Fibroblast of the aortic adventitia (primary cell): ENCODE data around the gene NATD1. TPM values are rescaled to one million over a fixed set of nuclear protein-coding genes. Genes with fewer than 3 reads are reported as not detected.

Experiments used
- DNase-seq: peaks from one replicate; pipeline ENCODE4 v3.0.0-alpha.2; 2010; ENCODE audit warnings: low read depth
- H3K4me3 ChIP-seq: 2 replicates; pipeline ENCODE4 v1.5.1; 2011; ENCODE audit warnings: low read depth, mild to moderate bottlenecking, control low read depth, low read length, moderate library complexity
- CTCF ChIP-seq: IDR thresholded peaks from 2 replicates; pipeline ENCODE4 v1.5.1; 2011; ENCODE audit warnings: mild to moderate bottlenecking, low read length, control low read depth, inconsistent platforms; ENCODE audit not compliant: insufficient read depth
- total RNA-seq: library from RNA; depleted of rRNA; stranded (reverse); fragments of >200 nt; gene quantifications from 2 replicates; pipeline ENCODE4 v1.2.3, GENCODE V29; 2012; ENCODE audit warnings: low replicate concordance

Gene NATD1
- total RNA-seq, 1 donor = 3.1 TPM

GRCh38 chr17:21279582-21279981 is 26.4 kb upstream of the NATD1 start:
- H3K4me3 ChIP-seq = no peak overlapping the region
- no peak for DNase-seq
- no peak for TF ChIP-seq CTCF

GRCh38 chr17:21279198-21279535 is 26.0 kb upstream of the NATD1 start:
- TF ChIP-seq CTCF = no peak
- no peak for DNase-seq
- no peak overlapping the region for H3K4me3 ChIP-seq

- DNase-seq = peak; percentile 72
- H3K4me3 ChIP-seq = no peak overlapping the region
- peak; percentile 21 for TF ChIP-seq CTCF
Measured at GRCh38 chr17:21278450-21279197, 25.4 kb upstream of the NATD1 start.

- H3K4me3 ChIP-seq = no peak overlapping the region
- TF ChIP-seq CTCF = no peak
Measured at GRCh38 chr17:21277332-21277731, 24.1 kb upstream of the NATD1 start.

GRCh38 chr17:21276264-21276588 is 23.0 kb upstream of the NATD1 start:
- no peak for TF ChIP-seq CTCF
- H3K4me3 ChIP-seq = peak overlapping the region; percentile 68
- DNase-seq = no peak

More at GRCh38 chr17:21277332-21277731, 24.1 kb upstream of the NATD1 start:
- DNase-seq = no peak

- peak; percentile 73 for DNase-seq
- peak overlapping the region; percentile 68 for H3K4me3 ChIP-seq
- peak; percentile 15 for TF ChIP-seq CTCF
Measured at GRCh38 chr17:21275579-21276263, 22.5 kb upstream of the NATD1 start.
